Natural killer cell treated with Interleukin-12 subunit alpha and Interleukin-12 subunit beta and Interleukin-15 and Interleukin-18, amount 100 ng/mL, for 72 hours (primary cell): ENCODE results near the gene SMIM23. TPM values are rescaled to one million over a fixed set of nuclear protein-coding genes. Genes with fewer than 3 reads are reported as not detected.

Experiments used
- ATAC-seq, 2 donors: fragments of 150-1000 bp; cut with Tn5 transposase in 1 of 2; sonication (Bioruptor Pico), chemical (Tn5 transposase) in 1 of 2; 2 replicates each; pipeline ENCODE4 v1.10.0; 2021
- DNase-seq: peaks from one replicate; pipeline ENCODE4 v3.0.0; 2022; ENCODE audit warnings: low spot score
- H3K27ac Mint-ChIP-seq, 2 donors: 1 replicate in 1 of 2; 2 replicates in 1 of 2; pipeline ENCODE4 v1.8.0; 2022; ENCODE audit warnings: mixed read lengths in 2 of 2, mild to moderate bottlenecking in 1 of 2, moderate library complexity in 1 of 2
- H3K27me3 Mint-ChIP-seq, 2 donors: 1 replicate in 1 of 2; 2 replicates in 1 of 2; pipeline ENCODE4 v1.8.0; 2022; ENCODE audit warnings: mixed read lengths in 2 of 2
- H3K36me3 Mint-ChIP-seq: one replicate; pipeline ENCODE4 v1.8.0; 2022; ENCODE audit warnings: mixed read lengths
- H3K4me1 Mint-ChIP-seq, 2 donors: 1 replicate in 1 of 2; 2 replicates in 1 of 2; pipeline ENCODE4 v1.8.0; 2022; ENCODE audit warnings: low read depth in 2 of 2, mixed read lengths in 2 of 2, mild to moderate bottlenecking in 1 of 2
- H3K4me3 Mint-ChIP-seq: one replicate; pipeline ENCODE4 v1.8.0; 2022; ENCODE audit warnings: mixed read lengths
- H3K9me3 Mint-ChIP-seq: 2 replicates; pipeline ENCODE4 v1.8.0; 2022; ENCODE audit warnings: mixed read lengths
- total RNA-seq, 2 donors: library from RNA; stranded (reverse); gene quantifications; one replicate each; pipeline ENCODE4 v1.2.3, GENCODE V29; 2022

The SMIM23 gene
- total RNA-seq, 2 donors from 2014 or later = not detected

DNA sequence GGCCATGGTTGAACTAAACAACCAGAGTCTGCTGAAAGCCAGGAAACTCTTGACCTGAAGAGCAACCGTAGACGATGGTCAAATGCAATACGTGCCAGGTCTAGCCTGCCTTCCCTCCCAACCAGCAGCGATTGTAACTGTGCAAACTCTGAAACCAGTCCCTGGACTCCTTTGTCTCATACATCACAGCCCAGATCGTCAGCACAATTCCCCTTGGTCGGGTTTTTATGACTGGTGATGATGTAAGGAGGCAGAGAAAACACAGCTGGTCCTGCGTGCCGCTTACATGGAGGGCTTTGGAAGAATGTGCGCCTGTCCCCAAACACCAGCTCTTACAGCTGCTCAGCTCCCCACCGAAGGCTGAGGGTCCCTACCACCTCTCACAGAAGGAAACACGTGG lies 24.6 kb downstream of the SMIM23 start:
- no peak for ATAC-seq
- no peak overlapping the region for H3K27ac Mint-ChIP-seq
- peaks cover 34 to 41% of the 10 kb centered on the region in 2 donors for H3K27me3 Mint-ChIP-seq
- no peaks in the 10 kb centered on the region for H3K36me3 Mint-ChIP-seq
- no peak overlapping the region for H3K4me3 Mint-ChIP-seq
- DNase-seq = no peak
- no peaks in the 10 kb centered on the region for H3K4me1 Mint-ChIP-seq
- H3K9me3 Mint-ChIP-seq = peaks cover 3% of the 10 kb centered on the region

DNA sequence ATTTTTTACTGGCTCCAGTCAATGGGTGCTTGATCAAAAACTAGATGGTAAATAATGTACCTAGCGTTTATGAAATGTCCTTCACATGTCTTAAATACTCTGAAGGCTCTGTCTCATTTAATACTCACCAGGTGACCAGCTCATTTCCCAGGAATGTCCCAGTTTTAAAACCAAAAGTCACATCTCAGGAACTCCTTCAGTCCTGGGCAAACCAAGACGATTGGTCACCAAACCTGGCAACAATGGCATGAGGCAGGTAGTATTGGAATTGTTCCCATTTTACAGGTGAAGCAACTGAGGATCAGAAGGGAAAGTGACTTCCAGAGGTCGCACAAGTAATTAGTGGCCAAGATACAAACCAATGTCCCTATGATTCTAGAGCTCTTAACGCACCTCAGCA lies 27.7 kb downstream of the SMIM23 start:
- Mint-ChIP-seq H3K9me3 (peaks cover 3% of the 10 kb centered on the region), H3K4me3 (no peak overlapping the region), H3K4me1 (no peaks in the 10 kb centered on the region), H3K27ac (no peak overlapping the region), H3K27me3 (peaks cover 16 to 18% of the 10 kb centered on the region in 2 donors), H3K36me3 (no peaks in the 10 kb centered on the region)
- DNase-seq = no peak
- ATAC-seq = no peak

DNA sequence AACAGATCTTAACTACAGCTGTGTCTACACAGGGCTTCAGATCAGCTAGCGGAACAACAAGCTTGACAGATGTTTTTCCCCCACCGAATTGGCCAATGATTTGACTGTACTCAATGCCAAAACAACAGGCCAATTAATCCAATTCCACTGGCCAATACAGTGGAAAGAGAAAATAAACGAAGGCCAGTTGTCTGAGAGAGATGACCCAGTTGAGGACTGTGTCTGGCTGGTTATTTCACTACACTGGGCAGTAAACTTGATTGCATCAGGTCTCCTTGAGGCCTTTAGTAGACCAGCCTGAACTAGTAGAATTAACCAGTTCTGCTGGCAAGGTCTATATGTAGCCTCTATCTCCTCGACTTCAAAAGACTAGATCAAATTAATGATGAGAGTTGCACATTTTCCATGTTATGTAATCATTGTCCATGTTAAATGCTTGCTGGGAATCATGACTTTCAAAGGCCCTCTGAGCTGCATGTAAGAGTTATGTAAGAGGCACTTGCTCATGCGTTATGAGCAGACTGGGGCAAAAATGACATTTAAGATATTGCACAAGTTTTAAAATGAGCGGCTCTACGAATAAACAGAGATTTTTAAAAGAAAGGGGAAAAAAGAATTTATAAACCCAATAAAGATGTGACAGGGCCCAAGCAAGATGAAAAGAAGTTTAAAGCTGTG lies 28.3 kb downstream of the SMIM23 start:
- Mint-ChIP-seq H3K27ac (no peak overlapping the region), H3K4me3 (no peak overlapping the region)
- no peak for DNase-seq

DNA sequence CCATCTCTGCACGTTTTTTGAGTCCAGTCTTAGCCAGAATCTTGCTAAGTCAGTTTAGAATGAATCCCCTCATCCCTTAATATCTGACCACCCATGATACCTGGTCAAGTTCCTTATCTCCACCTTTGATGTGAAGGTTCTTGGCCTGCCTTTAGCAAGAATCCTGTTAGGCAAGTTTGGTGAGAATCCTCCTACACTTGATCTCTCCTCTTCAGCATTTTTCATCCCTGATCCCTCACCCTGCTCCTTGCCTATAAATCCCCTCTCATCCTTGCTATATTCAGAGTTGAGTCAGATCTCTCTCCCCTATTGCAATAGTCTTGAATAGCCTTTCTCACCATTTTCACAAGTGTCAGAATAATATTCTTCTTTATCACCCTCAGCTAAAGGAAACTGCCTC lies 31.0 kb downstream of the SMIM23 start:
- no peak for ATAC-seq
- Mint-ChIP-seq H3K27me3 (peaks cover 7 to 12% of the 10 kb centered on the region in 2 donors), H3K27ac (no peak overlapping the region), H3K4me3 (no peak overlapping the region), H3K36me3 (no peaks in the 10 kb centered on the region), H3K4me1 (no peaks in the 10 kb centered on the region), H3K9me3 (no peaks in the 10 kb centered on the region)
- DNase-seq = no peak

More for the DNA sequence above, 28.3 kb downstream of the SMIM23 start:
- H3K27me3 Mint-ChIP-seq = peaks cover 14 to 15% of the 10 kb centered on the region in 2 donors
- peaks cover 3% of the 10 kb centered on the region for H3K9me3 Mint-ChIP-seq
- no peak for ATAC-seq
- H3K36me3 Mint-ChIP-seq = no peaks in the 10 kb centered on the region
- no peaks in the 10 kb centered on the region for H3K4me1 Mint-ChIP-seq

DNA sequence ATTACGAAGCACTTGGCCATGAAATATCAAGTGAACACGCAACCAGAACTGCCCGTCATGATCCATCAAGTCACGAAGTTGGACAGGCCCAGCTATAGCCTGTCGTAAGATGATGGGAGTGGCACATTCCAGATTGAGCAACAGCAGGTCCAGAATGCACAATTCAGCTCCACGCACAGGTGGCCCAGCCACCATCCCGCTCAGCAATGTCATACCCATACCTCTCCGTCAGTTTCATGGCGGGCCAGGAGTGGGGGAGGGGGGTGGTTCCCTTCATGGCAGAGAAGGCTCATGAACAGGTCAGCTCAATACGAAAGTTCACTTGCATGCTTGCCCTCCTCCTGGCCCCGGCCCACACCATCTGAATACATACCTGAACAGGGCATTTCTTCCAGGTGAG lies 34.9 kb downstream of the SMIM23 start:
- Mint-ChIP-seq H3K4me3 (no peak overlapping the region), H3K27me3 (peaks cover 5 to 9% of the 10 kb centered on the region in 2 donors), H3K27ac (no peak overlapping the region), H3K9me3 (no peaks in the 10 kb centered on the region), H3K4me1 (no peaks in the 10 kb centered on the region), H3K36me3 (no peaks in the 10 kb centered on the region)
- DNase-seq (no peak), ATAC-seq (no peak)

DNA sequence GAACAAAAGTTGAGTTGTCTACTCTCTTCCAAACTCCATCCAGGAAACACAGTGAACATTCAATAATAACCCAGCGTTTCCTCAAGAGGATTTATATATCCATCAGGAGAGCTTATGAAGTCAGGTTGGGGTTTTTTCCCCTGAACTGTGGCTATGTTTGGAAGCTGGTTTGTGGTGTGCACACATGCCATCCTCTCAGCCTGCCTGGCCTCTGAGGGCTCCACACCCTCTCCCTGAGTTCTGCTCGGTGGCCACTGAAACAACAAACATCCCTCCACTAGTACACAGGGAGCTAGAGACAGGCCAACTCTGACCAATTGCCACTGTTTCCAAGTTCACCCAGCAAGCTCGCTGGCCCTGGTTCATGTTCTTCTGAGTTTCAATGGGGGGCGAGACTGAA lies 35.7 kb downstream of the SMIM23 start:
- H3K27ac Mint-ChIP-seq = no peak overlapping the region
- no peaks in the 10 kb centered on the region for H3K36me3 Mint-ChIP-seq
- no peak for DNase-seq
- no peaks in the 10 kb centered on the region for H3K9me3 Mint-ChIP-seq
- no peak for ATAC-seq
- H3K4me1 Mint-ChIP-seq = no peaks in the 10 kb centered on the region
- H3K27me3 Mint-ChIP-seq = peaks cover 5 to 12% of the 10 kb centered on the region in 2 donors
- no peak overlapping the region for H3K4me3 Mint-ChIP-seq

DNA sequence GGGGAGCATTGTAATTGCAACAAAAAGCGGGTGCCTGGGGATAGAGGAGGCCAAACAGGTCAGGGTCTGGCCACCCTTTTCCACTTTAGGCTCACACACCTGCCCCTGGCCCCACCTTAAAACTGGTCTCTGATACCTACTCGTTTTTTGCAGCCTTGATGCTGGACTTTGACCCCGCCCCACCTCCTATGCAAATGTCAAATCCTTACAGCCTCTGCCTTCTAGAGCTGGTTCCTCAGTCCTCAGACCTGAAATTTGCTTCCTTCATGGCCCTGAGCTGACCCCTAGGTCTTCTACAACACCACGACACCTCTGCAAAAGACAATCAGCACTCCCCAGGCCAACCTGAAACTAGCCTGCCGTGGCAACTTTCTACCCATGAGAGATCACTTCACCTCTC lies 37.7 kb downstream of the SMIM23 start:
- no peaks in the 10 kb centered on the region for H3K4me1 Mint-ChIP-seq
- peaks cover 5 to 12% of the 10 kb centered on the region in 2 donors for H3K27me3 Mint-ChIP-seq
- no peak overlapping the region for H3K4me3 Mint-ChIP-seq
- H3K27ac Mint-ChIP-seq = no peak overlapping the region
- no peaks in the 10 kb centered on the region for H3K9me3 Mint-ChIP-seq
- no peaks in the 10 kb centered on the region for H3K36me3 Mint-ChIP-seq
- DNase-seq (no peak), ATAC-seq (no peak)

DNA sequence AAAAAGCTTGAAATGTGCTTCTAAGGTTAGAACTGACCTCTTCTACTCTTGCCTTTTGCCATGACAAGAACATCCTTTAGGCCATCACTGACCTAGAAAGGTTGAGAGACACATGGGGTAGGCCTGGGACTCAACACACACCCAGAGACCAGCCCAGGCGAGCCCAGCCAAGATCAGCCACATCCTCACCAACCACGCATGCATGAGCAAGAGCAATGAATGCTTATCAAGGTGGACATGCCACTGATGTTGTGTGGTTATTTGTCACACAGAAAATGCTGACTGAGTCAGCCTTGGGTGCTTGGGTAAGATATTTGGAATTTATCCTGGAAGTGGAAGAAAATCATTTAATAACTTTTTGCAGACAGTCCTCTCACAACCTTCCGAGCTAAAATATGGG lies 39.4 kb downstream of the SMIM23 start:
- DNase-seq (no peak), ATAC-seq (no peak)
- H3K27me3 Mint-ChIP-seq = peaks cover 5 to 8% of the 10 kb centered on the region in 2 donors
- H3K4me3 Mint-ChIP-seq = no peak overlapping the region
- H3K36me3 Mint-ChIP-seq = no peaks in the 10 kb centered on the region
- no peak overlapping the region for H3K27ac Mint-ChIP-seq
- no peaks in the 10 kb centered on the region for H3K4me1 Mint-ChIP-seq
- no peaks in the 10 kb centered on the region for H3K9me3 Mint-ChIP-seq

DNA sequence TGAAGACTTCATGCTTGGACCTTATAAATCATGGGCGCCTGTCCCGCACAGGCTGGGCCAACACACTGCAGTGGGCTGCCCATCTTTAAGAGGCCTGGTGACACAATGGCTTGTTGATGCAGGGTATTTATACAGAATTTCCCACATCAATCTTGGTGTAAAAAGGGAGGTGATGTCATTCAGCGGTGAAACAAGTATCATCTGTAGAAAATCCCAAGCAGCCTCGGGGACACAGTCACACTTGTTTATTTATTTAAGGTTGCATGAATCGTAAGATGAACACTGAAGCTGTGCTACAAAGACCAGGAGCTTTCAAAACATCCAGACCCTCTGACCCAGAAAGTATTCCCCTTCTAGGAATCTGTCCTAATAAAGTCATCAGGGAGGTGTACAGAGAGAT lies 40.5 kb downstream of the SMIM23 start:
- H3K36me3 Mint-ChIP-seq = no peaks in the 10 kb centered on the region
- H3K27ac Mint-ChIP-seq = no peak overlapping the region
- H3K4me1 Mint-ChIP-seq = no peaks in the 10 kb centered on the region
- ATAC-seq (no peak), DNase-seq (no peak)
- peaks cover 5 to 9% of the 10 kb centered on the region in 2 donors for H3K27me3 Mint-ChIP-seq
- H3K9me3 Mint-ChIP-seq = no peaks in the 10 kb centered on the region
- H3K4me3 Mint-ChIP-seq = no peak overlapping the region

DNA sequence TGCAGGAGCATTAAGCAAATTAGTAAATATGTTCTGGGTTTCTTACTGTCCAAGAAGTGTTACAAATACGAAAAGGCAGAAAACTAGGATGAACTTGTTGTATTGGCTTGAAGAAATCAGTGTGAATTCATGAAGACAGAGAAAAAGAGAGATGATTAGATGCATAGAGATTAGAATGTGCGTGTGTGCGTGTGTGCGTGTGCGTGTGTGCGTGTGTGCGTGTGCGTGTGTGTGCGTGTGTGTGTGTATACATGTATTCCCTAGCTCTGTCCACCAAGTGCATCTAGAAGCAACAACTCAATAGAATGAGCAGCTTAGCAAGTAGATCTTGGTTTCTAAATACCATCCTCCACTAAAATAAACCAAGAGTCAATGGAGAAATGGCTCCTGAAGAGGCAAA lies 41.5 kb downstream of the SMIM23 start:
- DNase-seq (no peak), ATAC-seq (no peak)
- Mint-ChIP-seq H3K4me1 (no peaks in the 10 kb centered on the region), H3K9me3 (peaks cover 2% of the 10 kb centered on the region), H3K27ac (no peak overlapping the region), H3K36me3 (no peaks in the 10 kb centered on the region), H3K27me3 (peaks cover 5 to 10% of the 10 kb centered on the region in 2 donors), H3K4me3 (no peak overlapping the region)

DNA sequence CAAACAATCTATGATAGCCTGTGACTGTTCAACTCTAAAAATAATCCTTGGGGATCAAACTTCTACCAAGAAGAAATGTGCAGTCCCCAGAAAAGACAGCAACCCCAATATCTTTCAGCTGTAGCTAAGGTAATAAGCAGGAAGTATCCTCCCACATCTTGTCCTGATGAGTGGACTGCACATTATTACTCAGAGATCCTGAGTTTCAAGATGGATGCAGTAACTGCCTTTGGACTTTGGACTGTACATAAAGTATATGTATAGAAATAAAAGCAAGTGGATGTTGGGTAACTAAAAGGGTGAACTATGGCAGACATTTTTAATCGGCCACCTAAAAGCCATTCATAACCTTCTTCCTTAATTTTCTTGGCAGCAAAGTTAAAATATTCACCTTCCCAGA lies 45.1 kb downstream of the SMIM23 start:
- H3K9me3 Mint-ChIP-seq = peaks cover 2% of the 10 kb centered on the region
- ATAC-seq = no peak
- DNase-seq = no peak
- H3K4me3 Mint-ChIP-seq = no peak overlapping the region
- H3K27ac Mint-ChIP-seq = no peak overlapping the region
- peaks cover 0 to 10% of the 10 kb centered on the region in 2 donors for H3K27me3 Mint-ChIP-seq
- H3K4me1 Mint-ChIP-seq = no peaks in the 10 kb centered on the region
- no peaks in the 10 kb centered on the region for H3K36me3 Mint-ChIP-seq

DNA sequence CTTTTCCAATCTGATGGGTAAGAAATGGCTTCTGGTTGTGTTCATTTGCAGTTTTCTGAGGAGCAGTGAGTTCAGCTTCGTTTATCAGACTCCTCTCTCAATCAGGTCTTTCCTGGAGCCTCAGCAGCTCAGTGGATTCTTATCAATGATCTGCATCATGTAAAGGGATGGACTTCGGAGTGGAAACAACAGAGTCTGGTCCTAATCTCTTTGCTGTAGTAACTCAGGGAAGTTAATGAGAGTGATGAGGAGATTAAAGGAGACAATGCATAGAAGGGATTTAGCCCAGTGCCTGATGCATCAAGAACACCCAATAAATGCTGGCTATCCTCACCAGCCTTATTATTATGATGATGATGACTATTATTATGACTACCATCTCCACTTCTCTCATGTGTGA lies 47.2 kb downstream of the SMIM23 start:
- H3K27me3 Mint-ChIP-seq = peaks cover 0 to 2% of the 10 kb centered on the region in 2 donors
- H3K9me3 Mint-ChIP-seq = peaks cover 2% of the 10 kb centered on the region
- ATAC-seq (no peak), DNase-seq (no peak)
- no peak overlapping the region for H3K4me3 Mint-ChIP-seq
- no peaks in the 10 kb centered on the region for H3K4me1 Mint-ChIP-seq
- no peak overlapping the region for H3K27ac Mint-ChIP-seq
- no peaks in the 10 kb centered on the region for H3K36me3 Mint-ChIP-seq

DNA sequence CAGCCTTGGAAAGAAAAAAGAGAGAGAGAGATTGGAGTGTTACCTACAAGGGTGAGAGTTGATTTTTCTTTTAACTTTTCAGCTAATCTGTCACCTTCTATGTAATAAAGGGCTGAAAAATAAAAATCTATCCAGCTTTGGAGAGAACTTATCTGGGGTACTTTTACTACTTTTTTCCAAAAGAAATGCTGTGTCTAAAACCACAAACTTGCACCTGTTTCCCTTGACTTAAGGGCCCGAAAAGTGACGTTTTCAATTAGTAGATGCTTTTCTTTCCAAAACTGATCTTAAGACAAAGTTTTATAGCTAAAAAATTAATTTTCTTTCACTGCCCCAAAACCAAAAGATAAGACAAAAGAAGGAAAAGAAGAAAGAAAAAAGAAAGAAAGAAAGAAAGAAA lies 48.8 kb downstream of the SMIM23 start:
- Mint-ChIP-seq H3K27ac (no peak overlapping the region), H3K36me3 (no peaks in the 10 kb centered on the region), H3K4me3 (no peak overlapping the region), H3K27me3 (peaks cover 0 to 2% of the 10 kb centered on the region in 2 donors), H3K4me1 (no peaks in the 10 kb centered on the region), H3K9me3 (peaks cover 2% of the 10 kb centered on the region)
- no peak for DNase-seq
- no peak for ATAC-seq

DNA sequence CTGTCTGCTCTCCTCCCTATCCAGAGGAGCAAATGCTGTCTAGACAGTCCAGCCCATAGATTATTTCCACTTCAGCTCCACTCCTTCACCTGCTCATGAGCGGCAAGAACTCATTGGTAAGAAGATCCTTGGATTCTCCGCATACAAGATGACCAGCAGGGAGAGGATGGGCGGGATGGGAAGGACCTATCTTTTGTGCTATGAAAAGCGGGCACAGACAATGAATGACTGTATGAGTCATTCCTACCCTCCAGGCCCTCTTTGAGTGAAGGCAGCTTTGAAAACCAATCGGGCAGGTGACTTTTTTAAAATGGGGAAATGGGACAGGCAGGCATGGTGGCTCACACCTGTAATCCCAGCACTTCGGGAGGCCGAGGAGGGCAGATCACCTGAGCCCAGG lies 49.4 kb downstream of the SMIM23 start:
- ATAC-seq = no peak
- Mint-ChIP-seq H3K4me1 (no peaks in the 10 kb centered on the region), H3K4me3 (no peak overlapping the region), H3K27me3 (peaks cover 0 to 2% of the 10 kb centered on the region in 2 donors), H3K36me3 (no peaks in the 10 kb centered on the region), H3K27ac (no peak overlapping the region), H3K9me3 (peaks cover 2% of the 10 kb centered on the region)
- DNase-seq = no peak

DNA sequence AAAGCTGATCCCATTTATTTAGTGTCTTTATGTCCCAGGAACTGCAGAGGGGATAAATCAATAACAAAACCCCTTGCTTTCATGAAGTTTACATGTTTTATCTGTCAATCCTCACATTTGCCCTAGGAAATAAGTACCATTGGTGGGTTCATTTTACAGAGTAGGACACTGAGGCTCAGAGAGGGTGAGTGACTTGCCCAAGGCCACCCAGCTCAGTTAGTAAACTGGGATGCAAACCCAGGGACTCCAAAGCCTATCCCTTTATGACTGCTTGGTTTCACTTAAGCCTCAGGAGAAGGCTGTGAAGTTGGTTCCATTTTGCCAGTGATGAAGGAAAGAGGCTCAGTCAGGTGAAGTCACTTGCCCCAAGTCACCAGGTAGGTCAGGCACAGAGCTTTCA lies 51.9 kb downstream of the SMIM23 start:
- Mint-ChIP-seq H3K27ac (no peak overlapping the region), H3K9me3 (no peaks in the 10 kb centered on the region), H3K4me1 (peaks cover 0 to 17% of the 10 kb centered on the region in 2 donors), H3K36me3 (no peaks in the 10 kb centered on the region), H3K4me3 (no peak overlapping the region), H3K27me3 (no peaks in the 10 kb centered on the region)
- DNase-seq = no peak
- ATAC-seq = no peak
